Activated naive CD8-positive, alpha-beta T cell treated with anti-CD3 and anti-CD28 coated beads for 36 hours (primary cell): ENCODE results near the gene GABRB3. TPM values are rescaled to one million over a fixed set of nuclear protein-coding genes. Genes with fewer than 3 reads are reported as not detected.

Experiments
- DNase-seq: peaks from one replicate; pipeline ENCODE4 v3.0.0; 2021
- H3K27ac Mint-ChIP-seq: one replicate; pipeline ENCODE4 v1.8.0; 2022; ENCODE audit warnings: mild to moderate bottlenecking, moderate library complexity, mixed read lengths
- H3K27me3 Mint-ChIP-seq: one replicate; pipeline ENCODE4 v1.8.0; 2022; ENCODE audit warnings: mild to moderate bottlenecking, mixed read lengths
- H3K36me3 Mint-ChIP-seq: one replicate; pipeline ENCODE4 v1.8.0; 2021; ENCODE audit warnings: mild to moderate bottlenecking, mixed read lengths
- H3K4me1 Mint-ChIP-seq: one replicate; pipeline ENCODE4 v1.8.0; 2021; ENCODE audit warnings: mixed read lengths
- H3K4me3 Mint-ChIP-seq: one replicate; pipeline ENCODE4 v1.8.0; 2022; ENCODE audit warnings: mild to moderate bottlenecking, moderate library complexity, mixed read lengths
- H3K9me3 Mint-ChIP-seq: one replicate; pipeline ENCODE4 v1.8.0; 2022; ENCODE audit warnings: mixed read lengths
- total RNA-seq, 2 experiments: library from RNA; stranded (reverse); gene quantifications; one replicate each; pipeline ENCODE4 v1.2.3, GENCODE V29; 2021

Gene GABRB3
- total RNA-seq, 2 experiments from 2014 or later, result 0.14 to 0.16 TPM

GRCh38 chr15:26595611-26596010 lies 177.3 kb downstream of the GABRB3 start:
- Mint-ChIP-seq H3K27ac (no peak overlapping the region), H3K4me3 (no peak overlapping the region), H3K4me1 (no peaks in the 10 kb centered on the region), H3K36me3 (peaks cover 4% of the 10 kb centered on the region), H3K27me3 (no peaks in the 10 kb centered on the region), H3K9me3 (peaks cover 12% of the 10 kb centered on the region)
- no peak for DNase-seq

GRCh38 chr15:26590676-26591075 lies 182.2 kb downstream of the GABRB3 start:
- Mint-ChIP-seq H3K27me3 (no peaks in the 10 kb centered on the region), H3K9me3 (peaks cover 1% of the 10 kb centered on the region)

GRCh38 chr15:26582840-26583239 lies 190.0 kb downstream of the GABRB3 start:
- no peaks in the 10 kb centered on the region for H3K27me3 Mint-ChIP-seq
- H3K4me1 Mint-ChIP-seq, result no peaks in the 10 kb centered on the region
- no peak for DNase-seq
- H3K4me3 Mint-ChIP-seq, result no peak overlapping the region
- H3K27ac Mint-ChIP-seq, result no peak overlapping the region
- no peaks in the 10 kb centered on the region for H3K9me3 Mint-ChIP-seq
- no peaks in the 10 kb centered on the region for H3K36me3 Mint-ChIP-seq

More at GRCh38 chr15:26590676-26591075, 182.2 kb downstream of the GABRB3 start:
- H3K4me3 Mint-ChIP-seq, result no peak overlapping the region
- no peaks in the 10 kb centered on the region for H3K4me1 Mint-ChIP-seq
- no peak overlapping the region for H3K27ac Mint-ChIP-seq
- no peaks in the 10 kb centered on the region for H3K36me3 Mint-ChIP-seq
- no peak for DNase-seq

GRCh38 chr15:26580943-26581342 lies 191.9 kb downstream of the GABRB3 start:
- no peaks in the 10 kb centered on the region for H3K27me3 Mint-ChIP-seq
- H3K4me1 Mint-ChIP-seq, result no peaks in the 10 kb centered on the region
- no peaks in the 10 kb centered on the region for H3K9me3 Mint-ChIP-seq
- no peaks in the 10 kb centered on the region for H3K36me3 Mint-ChIP-seq
- no peak overlapping the region for H3K27ac Mint-ChIP-seq
- no peak for DNase-seq
- H3K4me3 Mint-ChIP-seq, result no peak overlapping the region

- Mint-ChIP-seq H3K27ac (no peak overlapping the region), H3K9me3 (peaks cover 4% of the 10 kb centered on the region), H3K4me1 (no peaks in the 10 kb centered on the region), H3K4me3 (no peak overlapping the region), H3K36me3 (no peaks in the 10 kb centered on the region), H3K27me3 (no peaks in the 10 kb centered on the region)
- no peak for DNase-seq
These were observed 200.1 kb downstream of the GABRB3 start for GRCh38 chr15:26572602-26573350.

GRCh38 chr15:26571346-26571745 lies 201.5 kb downstream of the GABRB3 start:
- Mint-ChIP-seq H3K4me1 (no peaks in the 10 kb centered on the region), H3K9me3 (peaks cover 4% of the 10 kb centered on the region), H3K4me3 (no peak overlapping the region), H3K27ac (no peak overlapping the region), H3K27me3 (no peaks in the 10 kb centered on the region), H3K36me3 (no peaks in the 10 kb centered on the region)
- DNase-seq, result no peak

- no peak overlapping the region for H3K27ac Mint-ChIP-seq
- DNase-seq, result no peak
- H3K27me3 Mint-ChIP-seq, result no peaks in the 10 kb centered on the region
- H3K4me3 Mint-ChIP-seq, result no peak overlapping the region
- H3K9me3 Mint-ChIP-seq, result peaks cover 2% of the 10 kb centered on the region
- no peaks in the 10 kb centered on the region for H3K4me1 Mint-ChIP-seq
- no peaks in the 10 kb centered on the region for H3K36me3 Mint-ChIP-seq
These were observed 207.3 kb downstream of the GABRB3 start for GRCh38 chr15:26565542-26565941.

GRCh38 chr15:26564361-26564760 lies 208.5 kb downstream of the GABRB3 start:
- Mint-ChIP-seq H3K4me3 (no peak overlapping the region), H3K27ac (no peak overlapping the region), H3K27me3 (no peaks in the 10 kb centered on the region), H3K4me1 (no peaks in the 10 kb centered on the region), H3K36me3 (no peaks in the 10 kb centered on the region), H3K9me3 (no peaks in the 10 kb centered on the region)
- peak; percentile 3 for DNase-seq

GRCh38 chr15:26562336-26562735 lies 210.5 kb downstream of the GABRB3 start:
- no peak overlapping the region for H3K27ac Mint-ChIP-seq
- no peaks in the 10 kb centered on the region for H3K36me3 Mint-ChIP-seq
- no peak overlapping the region for H3K4me3 Mint-ChIP-seq
- no peaks in the 10 kb centered on the region for H3K27me3 Mint-ChIP-seq
- H3K4me1 Mint-ChIP-seq, result no peaks in the 10 kb centered on the region
- no peak for DNase-seq
- H3K9me3 Mint-ChIP-seq, result no peaks in the 10 kb centered on the region

GRCh38 chr15:26561896-26562295 lies 211.0 kb downstream of the GABRB3 start:
- no peak overlapping the region for H3K27ac Mint-ChIP-seq
- H3K9me3 Mint-ChIP-seq, result peaks cover 2% of the 10 kb centered on the region
- H3K36me3 Mint-ChIP-seq, result no peaks in the 10 kb centered on the region
- no peak overlapping the region for H3K4me3 Mint-ChIP-seq
- DNase-seq, result no peak
- H3K4me1 Mint-ChIP-seq, result no peaks in the 10 kb centered on the region
- no peaks in the 10 kb centered on the region for H3K27me3 Mint-ChIP-seq

- H3K9me3 Mint-ChIP-seq, result peaks cover 2% of the 10 kb centered on the region
- H3K4me1 Mint-ChIP-seq, result no peaks in the 10 kb centered on the region
- H3K27ac Mint-ChIP-seq, result no peak overlapping the region
- no peaks in the 10 kb centered on the region for H3K36me3 Mint-ChIP-seq
- H3K27me3 Mint-ChIP-seq, result no peaks in the 10 kb centered on the region
- H3K4me3 Mint-ChIP-seq, result no peak overlapping the region
- no peak for DNase-seq
These were observed 211.7 kb downstream of the GABRB3 start for GRCh38 chr15:26561130-26561529.

GRCh38 chr15:26555898-26556297 lies 217.0 kb downstream of the GABRB3 start:
- H3K36me3 Mint-ChIP-seq, result no peaks in the 10 kb centered on the region
- peaks cover 5% of the 10 kb centered on the region for H3K9me3 Mint-ChIP-seq

GRCh38 chr15:26551473-26551872 lies 221.4 kb downstream of the GABRB3 start:
- Mint-ChIP-seq H3K36me3 (no peaks in the 10 kb centered on the region), H3K4me3 (no peak overlapping the region), H3K4me1 (no peaks in the 10 kb centered on the region), H3K27me3 (no peaks in the 10 kb centered on the region), H3K27ac (no peak overlapping the region), H3K9me3 (peaks cover 5% of the 10 kb centered on the region)
- no peak for DNase-seq

More at GRCh38 chr15:26555898-26556297, 217.0 kb downstream of the GABRB3 start:
- Mint-ChIP-seq H3K4me1 (no peaks in the 10 kb centered on the region), H3K4me3 (no peak overlapping the region), H3K27me3 (no peaks in the 10 kb centered on the region), H3K27ac (no peak overlapping the region)
- no peak for DNase-seq

- H3K27me3 Mint-ChIP-seq, result no peaks in the 10 kb centered on the region
- DNase-seq, result no peak
These were observed 222.0 kb downstream of the GABRB3 start for GRCh38 chr15:26550880-26551279.

GRCh38 chr15:26537663-26538062 lies 235.2 kb downstream of the GABRB3 start:
- H3K4me3 Mint-ChIP-seq, result no peak overlapping the region

More at GRCh38 chr15:26550880-26551279, 222.0 kb downstream of the GABRB3 start:
- Mint-ChIP-seq H3K36me3 (no peaks in the 10 kb centered on the region), H3K4me1 (no peaks in the 10 kb centered on the region), H3K9me3 (peaks cover 5% of the 10 kb centered on the region), H3K4me3 (no peak overlapping the region), H3K27ac (no peak overlapping the region)

GRCh38 chr15:26531489-26531888 lies 241.4 kb downstream of the GABRB3 start:
- Mint-ChIP-seq H3K27ac (no peak overlapping the region), H3K4me1 (no peaks in the 10 kb centered on the region), H3K9me3 (peaks cover 25% of the 10 kb centered on the region), H3K36me3 (no peaks in the 10 kb centered on the region), H3K27me3 (no peaks in the 10 kb centered on the region), H3K4me3 (no peak overlapping the region)
- DNase-seq, result no peak

More at GRCh38 chr15:26537663-26538062, 235.2 kb downstream of the GABRB3 start:
- no peaks in the 10 kb centered on the region for H3K36me3 Mint-ChIP-seq
- no peaks in the 10 kb centered on the region for H3K27me3 Mint-ChIP-seq
- H3K4me1 Mint-ChIP-seq, result no peaks in the 10 kb centered on the region
- DNase-seq, result no peak
- H3K27ac Mint-ChIP-seq, result no peak overlapping the region
- H3K9me3 Mint-ChIP-seq, result peaks cover 24% of the 10 kb centered on the region
